ENCODE results near the gene SYNGR4.
"Not testable (repeated sequence)": the region's sequence is repeated elsewhere in the genome, so short reads cannot be mapped to it uniquely, and the experiment has no call there.

Gene SYNGR4

DNA sequence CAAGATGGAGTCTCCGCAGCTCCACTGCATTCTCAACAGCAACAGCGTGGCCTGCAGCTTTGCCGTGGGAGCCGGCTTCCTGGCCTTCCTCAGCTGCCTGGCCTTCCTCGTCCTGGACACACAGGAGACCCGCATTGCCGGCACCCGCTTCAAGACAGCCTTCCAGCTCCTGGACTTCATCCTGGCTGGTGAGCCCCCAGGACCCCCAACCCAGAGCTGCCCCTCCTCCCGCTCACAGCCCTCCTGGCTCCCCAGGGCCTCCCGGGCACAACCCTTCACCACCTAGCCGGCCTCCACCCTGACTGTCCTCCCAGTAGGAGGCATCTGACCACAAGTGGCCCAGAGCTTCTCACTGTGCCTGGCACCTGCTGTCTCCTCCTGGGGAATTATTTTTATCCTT lies 9.4 kb downstream of the SYNGR4 start:
- DNase-seq: no peak

- no peak for DNase-seq
Measured at GRCh38 chr19:48378194-48378570, 14.0 kb downstream of the SYNGR4 start.

DNA sequence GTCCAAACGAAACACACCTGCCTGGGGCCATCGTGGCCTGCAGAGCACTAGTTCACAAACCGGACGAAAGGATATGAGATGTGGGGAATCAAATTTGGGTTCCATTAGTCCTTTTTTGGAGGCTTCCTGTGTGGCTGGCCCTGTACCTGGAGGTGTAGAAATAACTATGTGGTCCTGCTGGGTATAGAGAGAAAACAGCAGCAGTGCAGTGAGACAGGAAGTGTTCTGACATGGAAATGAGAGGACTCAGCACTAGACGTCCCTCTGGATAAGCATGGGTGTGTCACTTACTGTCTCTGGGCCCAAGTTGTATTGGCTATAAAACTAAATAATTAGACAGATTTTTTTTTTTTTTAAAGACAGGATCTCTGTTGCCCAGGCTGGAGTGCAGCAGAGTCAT lies 14.9 kb downstream of the SYNGR4 start:
- DNase-seq: no peak

- DNase-seq: no peak
Measured at GRCh38 chr19:48381178-48381950, 17.2 kb downstream of the SYNGR4 start.

- no peak for DNase-seq
Measured at GRCh38 chr19:48382286-48382685, 18.1 kb downstream of the SYNGR4 start.

DNA sequence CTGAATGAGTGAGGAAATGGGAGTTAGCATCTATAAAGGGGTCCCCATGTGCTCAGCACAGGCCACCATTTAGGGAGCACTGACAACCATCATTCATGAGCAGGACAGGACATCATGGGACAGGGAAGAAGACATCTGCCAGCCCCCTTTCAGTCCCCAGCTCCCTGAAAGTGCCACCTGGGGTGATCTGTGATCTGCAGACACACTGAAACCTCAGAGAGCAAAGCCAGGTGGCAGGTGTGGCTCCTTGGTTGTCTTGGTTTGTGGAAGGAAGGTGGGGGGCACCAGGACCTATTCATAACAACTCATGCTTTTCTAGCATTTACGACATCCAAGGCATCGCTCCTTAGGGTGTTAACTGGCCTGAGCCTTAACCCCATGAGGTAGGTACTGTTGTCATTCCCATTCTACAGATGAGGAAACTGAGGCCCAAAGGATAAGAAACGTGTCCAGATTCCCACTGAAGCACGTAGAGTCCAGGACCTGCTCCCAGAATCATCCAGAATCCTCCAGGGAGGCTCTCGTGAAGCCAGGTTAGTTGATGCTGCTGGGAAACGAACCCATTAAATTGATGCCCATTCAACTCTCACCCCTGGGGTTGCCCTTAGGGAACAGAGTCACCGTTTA lies 21.4 kb downstream of the SYNGR4 start:
- no peak for DNase-seq

- DNase-seq: no peak
Measured at GRCh38 chr19:48386981-48387380, 22.8 kb downstream of the SYNGR4 start.

- peak; percentile 43 for DNase-seq
Measured at GRCh38 chr19:48390188-48391099, 26.3 kb downstream of the SYNGR4 start.

DNA sequence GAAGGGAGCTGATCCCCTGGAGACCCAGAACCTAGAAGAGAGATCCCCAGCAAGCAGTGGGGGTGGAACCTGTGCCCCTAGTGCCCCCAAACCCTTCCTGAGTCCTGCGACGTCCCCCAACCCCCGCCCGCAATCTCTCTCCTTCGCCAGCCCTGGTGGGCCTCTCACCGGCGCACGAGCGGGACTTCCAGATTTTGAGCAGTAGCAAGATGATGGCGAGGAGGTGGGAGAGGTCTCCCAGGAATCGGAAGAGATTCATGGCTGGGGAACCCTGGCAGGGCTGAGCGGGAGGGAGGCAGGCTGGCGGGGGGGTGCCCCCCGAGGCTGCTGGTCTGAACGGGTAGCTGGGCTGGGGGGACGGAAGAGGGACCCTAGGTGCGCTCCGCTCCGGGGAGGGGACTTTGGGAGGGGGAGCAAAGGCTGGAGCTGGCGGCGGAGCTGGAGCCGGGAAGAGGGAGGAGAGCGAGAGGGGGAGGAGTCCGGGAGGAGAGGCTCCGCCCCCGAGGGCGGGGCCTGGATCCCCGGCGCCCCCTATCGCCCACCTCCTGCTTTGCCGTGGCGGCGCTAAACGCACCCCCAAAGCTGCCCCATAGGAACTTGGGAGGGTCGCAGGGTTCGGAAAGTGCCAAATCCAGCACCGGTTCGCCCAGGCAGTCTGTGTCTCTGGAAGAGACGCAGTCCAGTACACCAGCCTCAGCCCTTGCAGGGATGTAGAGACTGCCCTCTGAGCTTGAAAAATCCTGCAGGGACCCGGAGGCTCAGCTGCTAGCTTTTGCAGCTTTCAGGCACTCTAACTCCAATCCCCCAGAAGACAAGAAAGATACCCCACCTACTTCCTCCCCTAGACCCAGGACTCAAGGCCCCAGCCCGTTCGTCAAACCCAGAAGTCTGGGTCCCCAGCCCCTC lies 27.2 kb downstream of the SYNGR4 start, which contains the start of gene KDELR1:
Gene KDELR1 (minus strand): TSS at position 452 of the 906 bp plus-strand sequence. CDS start 193 bp downstream, at position 259.
- peak; percentile 65 for DNase-seq

GRCh38 chr19:48392006-48392344 lies 27.8 kb downstream of the SYNGR4 start:
- not testable (repeated sequence) for DNase-seq

DNA sequence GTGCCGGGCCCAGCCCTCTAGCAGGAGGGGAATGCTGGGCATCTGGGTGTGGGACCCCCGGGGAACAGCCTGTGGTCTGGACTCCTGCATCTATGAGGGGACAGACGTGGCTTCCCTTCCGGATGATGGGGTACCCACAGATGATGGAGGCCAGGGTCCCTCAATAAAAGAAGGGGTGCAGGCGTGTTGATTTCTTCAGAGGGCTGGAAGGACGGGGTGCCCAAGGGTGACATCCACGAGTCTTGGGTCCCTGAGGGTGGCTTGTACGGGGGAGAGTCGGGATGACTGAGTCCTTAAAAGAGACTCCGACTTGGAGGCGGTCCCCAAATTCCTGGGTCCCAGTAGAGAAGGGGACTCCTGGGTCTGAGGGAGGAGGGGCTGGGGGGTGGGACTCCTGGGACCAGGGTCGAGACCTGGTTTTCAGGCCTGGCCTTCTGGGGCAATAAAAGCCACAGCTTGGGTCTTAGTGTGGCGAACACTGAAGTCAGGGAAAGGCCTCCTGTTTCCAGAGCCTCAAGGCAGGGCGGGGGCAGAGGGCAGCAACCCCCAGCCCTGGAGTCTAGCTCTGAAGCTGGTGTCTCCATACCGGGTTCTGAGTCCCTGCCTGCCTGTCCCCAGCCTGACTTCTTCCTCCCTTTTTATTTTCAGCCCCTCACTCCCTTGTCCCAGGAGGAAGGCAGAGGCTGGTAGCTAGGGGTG lies 28.8 kb downstream of the SYNGR4 start:
- DNase-seq: no peak

GRCh38 chr19:48393559-48394330 lies 29.6 kb downstream of the SYNGR4 start, which contains the start of gene GRIN2D:
GRIN2D (plus strand) TSS chr19:48393668; CDS start chr19:48398393, 4,725 bp downstream.
- no peak for DNase-seq

GRCh38 chr19:48394331-48395169 lies 30.4 kb downstream of the SYNGR4 start:
- no peak for DNase-seq

- DNase-seq: no peak
Measured at GRCh38 chr19:48395170-48395455, 30.9 kb downstream of the SYNGR4 start.

- DNase-seq: no peak
Measured at GRCh38 chr19:48395499-48395898, 31.3 kb downstream of the SYNGR4 start.

GRCh38 chr19:48396016-48396823 lies 32.1 kb downstream of the SYNGR4 start:
- no peak for DNase-seq

- no peak for DNase-seq
Measured at GRCh38 chr19:48396824-48397176, 32.6 kb downstream of the SYNGR4 start.

- DNase-seq: no peak
Measured at GRCh38 chr19:48397263-48398101, 33.3 kb downstream of the SYNGR4 start.

GRCh38 chr19:48398102-48398374 lies 33.9 kb downstream of the SYNGR4 start:
- DNase-seq: no peak
